ENCODE results near the gene SHCBP1L.
A peak's percentile ranks its signal among the peaks of the same experiment; 100 is the strongest.

The SHCBP1L gene

DNA sequence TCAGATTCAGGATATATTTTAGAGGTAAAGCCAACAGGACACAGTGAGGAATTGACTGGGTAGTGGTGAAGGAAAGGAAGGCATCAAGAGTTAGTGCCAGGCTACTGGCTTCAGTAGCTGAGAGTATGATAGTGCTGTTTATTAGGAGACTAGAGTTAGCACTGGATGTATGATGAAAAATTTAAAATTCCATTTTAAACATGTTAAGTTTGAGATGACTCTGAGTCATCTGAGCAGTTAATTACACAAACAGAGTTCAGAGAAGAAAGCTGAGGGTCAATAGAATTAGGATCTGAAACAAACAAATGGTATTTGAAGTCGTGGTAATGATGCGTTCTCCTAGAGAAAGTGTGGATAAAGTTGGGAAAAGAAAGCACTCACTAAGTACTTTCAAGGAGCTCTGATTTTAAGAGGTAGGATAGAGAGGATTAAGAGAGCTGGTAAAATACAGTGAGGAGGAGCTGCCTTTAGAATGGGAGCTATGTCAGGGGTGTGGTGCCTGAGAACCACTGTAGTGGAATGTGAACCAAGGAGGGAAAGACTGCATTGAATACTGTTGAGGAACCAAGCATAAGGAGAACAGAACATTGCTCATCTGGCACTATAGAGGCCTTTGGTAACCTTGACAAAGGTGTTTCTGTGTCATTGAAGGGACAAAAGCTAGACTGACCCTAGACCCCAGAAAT is 21.7 kb upstream of the SHCBP1L start:
- H3K9me3 Mint-ChIP-seq, result no peaks in the 10 kb centered on the region
- no peak overlapping the region for H3K4me3 Mint-ChIP-seq
- H3K4me1 Mint-ChIP-seq (ENCODE audit: low read depth), result no peaks in the 10 kb centered on the region
- intact Hi-C loops (cut with micrococcal nuclease), result no loop called here
- H3K36me3 Mint-ChIP-seq (ENCODE audit: low read depth), result no peaks in the 10 kb centered on the region
- no peaks in the 10 kb centered on the region for H3K27me3 Mint-ChIP-seq
- H3K27ac Mint-ChIP-seq, result no peak overlapping the region

DNA sequence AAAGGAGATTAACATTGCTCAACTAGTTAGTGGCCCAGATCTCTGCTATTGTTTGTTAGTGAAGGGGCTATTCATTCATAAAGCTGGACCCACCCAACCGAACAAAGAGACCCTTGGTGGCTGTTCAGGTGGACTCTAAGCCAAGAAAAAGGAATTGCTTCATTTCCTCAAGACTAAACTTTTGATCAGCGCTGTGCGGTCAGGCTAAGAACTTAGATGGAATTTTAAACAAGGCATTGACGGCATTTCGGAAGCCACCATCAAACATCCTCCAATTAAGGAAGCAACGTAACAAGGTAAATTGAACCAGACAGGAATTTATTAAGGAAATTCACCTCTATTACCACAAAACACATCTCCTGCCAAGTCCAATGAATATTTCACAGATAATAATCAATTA is 19.9 kb upstream of the SHCBP1L start:
- intact Hi-C loops (cut with micrococcal nuclease), result no loop called here
- Mint-ChIP-seq H3K27ac (no peak overlapping the region), H3K36me3 (ENCODE audit: low read depth) (no peaks in the 10 kb centered on the region), H3K27me3 (peaks cover 2% of the 10 kb centered on the region), H3K4me1 (ENCODE audit: low read depth) (no peaks in the 10 kb centered on the region), H3K9me3 (no peaks in the 10 kb centered on the region), H3K4me3 (no peak overlapping the region)

DNA sequence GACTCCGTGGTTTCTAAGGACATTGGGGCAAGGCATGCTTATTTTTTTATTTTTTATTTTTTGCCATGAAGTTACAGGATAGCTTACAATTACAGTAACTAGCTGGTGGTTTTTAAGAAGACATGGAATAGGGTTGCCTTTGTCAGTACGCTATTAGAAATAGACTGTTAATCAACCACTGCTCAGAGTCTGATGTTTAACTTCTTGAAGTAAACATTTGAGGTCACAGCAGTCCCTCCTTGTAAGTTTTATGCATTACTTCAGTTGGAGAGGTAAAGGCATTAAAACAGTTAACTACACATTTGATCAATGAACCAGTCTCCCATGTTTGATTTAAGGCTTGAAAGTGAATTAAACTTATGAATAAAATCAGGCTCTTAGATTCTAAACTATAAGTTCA is 19.3 kb upstream of the SHCBP1L start:
- Mint-ChIP-seq H3K36me3 (ENCODE audit: low read depth) (no peaks in the 10 kb centered on the region), H3K9me3 (no peaks in the 10 kb centered on the region), H3K27me3 (peaks cover 2% of the 10 kb centered on the region), H3K27ac (no peak overlapping the region), H3K4me3 (no peak overlapping the region), H3K4me1 (ENCODE audit: low read depth) (no peaks in the 10 kb centered on the region)
- intact Hi-C loops (cut with micrococcal nuclease), result no loop called here

DNA sequence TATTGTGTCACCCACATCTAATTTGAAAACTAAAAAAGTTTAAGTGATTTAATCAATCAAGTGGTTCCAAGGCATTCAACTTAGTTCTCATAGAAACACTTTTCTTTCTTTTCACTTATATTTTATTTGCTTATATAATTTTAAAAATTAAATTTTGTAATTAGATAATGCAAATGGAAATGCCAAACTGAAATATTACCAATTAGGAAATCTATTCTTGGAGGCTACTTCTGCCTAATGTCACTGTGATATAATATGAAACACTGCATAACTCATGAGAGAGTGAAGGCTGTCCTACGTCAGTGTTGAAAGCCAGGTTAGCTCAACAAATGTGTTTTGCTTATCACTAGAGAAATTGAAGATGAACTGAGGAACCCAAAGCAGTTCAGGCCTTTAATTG is 18.3 kb upstream of the SHCBP1L start:
- peaks cover 2% of the 10 kb centered on the region for H3K27me3 Mint-ChIP-seq
- no peaks in the 10 kb centered on the region for H3K9me3 Mint-ChIP-seq
- intact Hi-C loops (cut with micrococcal nuclease), result no loop called here
- H3K36me3 Mint-ChIP-seq (ENCODE audit: low read depth), result no peaks in the 10 kb centered on the region
- H3K27ac Mint-ChIP-seq, result no peak overlapping the region
- H3K4me1 Mint-ChIP-seq (ENCODE audit: low read depth), result no peaks in the 10 kb centered on the region
- no peak overlapping the region for H3K4me3 Mint-ChIP-seq

DNA sequence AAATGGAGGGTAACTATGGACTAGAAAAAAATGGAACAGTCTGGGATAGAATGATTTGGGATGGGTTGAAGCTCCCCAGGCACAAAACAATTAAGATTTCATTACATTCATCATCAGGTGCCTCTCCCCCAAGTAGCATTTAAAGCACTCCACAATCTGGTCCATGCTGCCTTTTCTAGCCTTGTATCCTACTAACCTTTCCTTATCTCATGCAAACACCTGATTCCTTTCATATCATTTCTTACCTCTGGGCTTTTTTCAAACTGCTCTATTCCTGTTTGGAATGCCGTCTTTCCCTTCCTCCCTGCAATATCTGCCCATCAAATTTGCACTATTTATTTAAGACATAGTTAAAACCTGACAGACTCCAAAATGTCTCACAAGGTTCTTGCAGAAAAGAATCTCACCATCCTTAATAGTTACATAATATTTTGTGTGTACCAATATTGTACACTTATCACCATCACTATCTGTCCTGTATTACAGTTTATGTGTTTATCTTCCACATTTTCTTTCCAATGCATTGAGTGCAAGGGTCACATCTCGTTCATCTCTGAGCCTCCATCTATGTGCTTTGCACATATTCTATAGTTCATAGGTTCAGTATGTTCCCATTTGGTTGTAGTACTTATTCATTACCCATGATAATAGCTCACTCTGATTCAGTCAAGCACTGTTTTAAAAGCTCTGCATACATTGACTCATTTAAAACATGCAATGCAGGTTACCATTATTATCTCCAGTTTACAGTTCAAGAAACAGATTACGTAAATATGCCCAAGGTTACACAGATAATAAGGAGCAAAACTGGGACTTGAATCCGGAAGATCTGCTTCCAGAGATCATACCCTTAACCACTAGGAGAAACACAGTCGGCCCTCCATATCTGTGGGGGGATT is 16.1 kb upstream of the SHCBP1L start:
- no peaks in the 10 kb centered on the region for H3K4me1 Mint-ChIP-seq (ENCODE audit: low read depth)
- peaks cover 5% of the 10 kb centered on the region for H3K27me3 Mint-ChIP-seq
- no peaks in the 10 kb centered on the region for H3K9me3 Mint-ChIP-seq
- intact Hi-C loops (cut with micrococcal nuclease), result loop anchor here (10.0 kb wide), 2 partner anchors 576 to 716 kb away; no protein-coding TSS in a partner anchor
- no peak overlapping the region for H3K4me3 Mint-ChIP-seq
- H3K27ac Mint-ChIP-seq, result no peak overlapping the region
- no peaks in the 10 kb centered on the region for H3K36me3 Mint-ChIP-seq (ENCODE audit: low read depth)

DNA sequence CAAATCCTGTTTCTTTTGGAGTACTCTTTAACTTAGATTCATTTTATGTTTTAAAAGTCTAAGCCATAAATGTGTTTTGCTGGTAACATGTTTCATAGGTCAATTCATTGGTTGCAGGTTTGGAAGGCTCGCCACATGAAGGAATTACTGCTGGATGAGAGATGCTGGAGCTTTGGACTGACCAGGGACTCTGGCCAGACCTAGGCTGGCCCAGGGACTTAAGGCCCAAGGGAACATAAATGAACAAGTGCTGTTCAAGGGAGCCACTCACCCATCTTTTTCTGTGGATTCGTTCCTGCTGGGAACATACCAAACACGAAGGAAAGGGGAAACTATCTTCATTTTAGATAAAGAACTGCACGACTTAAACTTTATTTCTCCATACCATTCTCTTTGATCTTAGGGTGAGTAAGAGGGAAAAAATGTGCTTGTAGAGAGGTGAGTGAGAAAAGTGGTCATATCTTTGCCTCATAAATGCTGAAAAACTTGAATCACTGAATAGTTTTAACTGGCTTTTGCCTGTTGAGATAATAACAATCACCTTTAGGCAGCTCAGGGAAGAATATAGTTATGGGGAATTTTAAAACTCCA is 15.3 kb upstream of the SHCBP1L start:
- H3K9me3 Mint-ChIP-seq, result no peaks in the 10 kb centered on the region
- H3K27me3 Mint-ChIP-seq, result peaks cover 5% of the 10 kb centered on the region
- H3K4me1 Mint-ChIP-seq (ENCODE audit: low read depth), result no peaks in the 10 kb centered on the region
- H3K27ac Mint-ChIP-seq, result no peak overlapping the region
- H3K36me3 Mint-ChIP-seq (ENCODE audit: low read depth), result no peaks in the 10 kb centered on the region
- H3K4me3 Mint-ChIP-seq, result no peak overlapping the region
- intact Hi-C loops (cut with micrococcal nuclease), result loop anchor here (10.0 kb wide), 2 partner anchors 577 to 717 kb away; no protein-coding TSS in a partner anchor

DNA sequence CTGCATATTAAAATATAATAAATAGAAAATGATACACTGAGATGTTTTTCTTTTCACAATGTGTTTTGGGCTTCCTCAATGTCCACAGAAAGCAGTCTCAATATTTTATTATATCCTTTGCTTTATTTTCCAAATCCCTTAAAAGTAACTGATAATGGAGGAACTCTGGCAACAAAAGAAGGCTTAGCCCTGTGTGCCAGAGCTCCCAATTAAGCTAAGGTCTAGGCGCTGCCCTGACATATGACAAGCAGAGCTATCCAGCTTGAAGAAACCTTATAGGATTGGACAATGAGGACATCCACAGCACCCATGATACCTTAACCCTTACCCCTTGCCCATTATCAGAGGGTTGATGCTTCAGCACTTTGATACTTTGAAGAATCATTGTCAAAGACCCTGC is 12.9 kb upstream of the SHCBP1L start:
- Mint-ChIP-seq H3K36me3 (ENCODE audit: low read depth) (no peaks in the 10 kb centered on the region), H3K27me3 (peaks cover 5% of the 10 kb centered on the region)
- intact Hi-C loops (cut with micrococcal nuclease), result loop anchor here (10.0 kb wide), 2 partner anchors 579 to 719 kb away; no protein-coding TSS in a partner anchor

DNA sequence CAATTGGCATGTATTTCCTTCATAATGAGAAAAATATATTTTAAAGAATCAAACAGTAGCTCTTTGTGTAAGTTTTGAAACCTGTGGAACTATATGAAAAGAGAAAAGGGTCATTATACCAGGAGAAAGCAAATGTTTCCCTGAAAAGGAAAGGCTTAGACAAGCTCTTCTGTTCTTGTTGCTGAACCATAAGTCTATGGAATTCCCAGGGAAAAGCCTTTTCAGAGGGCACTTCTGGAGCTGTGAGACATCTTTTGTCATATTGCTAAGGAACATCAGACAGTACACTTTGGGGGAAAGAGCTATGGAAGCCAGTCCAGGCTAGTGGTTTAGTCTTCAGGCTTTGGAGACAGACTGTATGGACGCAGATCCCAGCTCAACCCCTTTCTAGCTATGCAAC is 12.1 kb upstream of the SHCBP1L start:
- Mint-ChIP-seq H3K4me3 (no peak overlapping the region), H3K36me3 (ENCODE audit: low read depth) (no peaks in the 10 kb centered on the region), H3K27me3 (peaks cover 6% of the 10 kb centered on the region), H3K4me1 (ENCODE audit: low read depth) (peaks cover 6% of the 10 kb centered on the region), H3K27ac (no peak overlapping the region), H3K9me3 (no peaks in the 10 kb centered on the region)
- intact Hi-C loops (cut with micrococcal nuclease), result loop anchor here (10.0 kb wide), 2 partner anchors 580 to 720 kb away; no protein-coding TSS in a partner anchor

More for the DNA sequence above, 12.9 kb upstream of the SHCBP1L start:
- Mint-ChIP-seq H3K4me1 (ENCODE audit: low read depth) (peaks cover 6% of the 10 kb centered on the region), H3K27ac (no peak overlapping the region), H3K9me3 (no peaks in the 10 kb centered on the region), H3K4me3 (no peak overlapping the region)

DNA sequence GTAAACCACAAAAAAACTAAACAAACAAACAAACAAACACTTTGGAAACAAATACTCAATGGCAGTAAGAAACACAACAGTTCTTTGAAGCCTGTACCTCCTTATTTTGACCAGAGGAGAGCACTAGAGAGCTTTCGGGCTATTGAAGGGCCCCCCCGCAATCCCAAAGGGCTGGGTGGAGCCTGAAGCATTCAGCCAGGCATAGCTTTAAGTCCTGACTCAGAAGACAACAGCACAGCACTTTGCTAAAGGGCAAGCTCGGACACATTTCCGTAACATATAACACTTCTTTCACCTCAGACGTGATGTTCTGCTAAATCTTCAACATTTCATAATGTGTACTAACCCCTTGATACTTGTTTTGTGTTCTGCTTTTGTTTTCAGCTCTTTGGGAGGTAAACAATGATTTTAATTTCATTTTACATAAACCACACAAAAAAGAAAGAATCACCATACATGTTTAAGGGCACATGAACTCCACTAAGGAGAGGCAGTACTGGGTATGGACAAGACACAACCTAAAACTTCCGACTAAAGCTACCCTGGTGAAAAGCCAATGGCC is 9.7 kb upstream of the SHCBP1L start:
- peaks cover 6% of the 10 kb centered on the region for H3K4me1 Mint-ChIP-seq (ENCODE audit: low read depth)
- H3K4me3 Mint-ChIP-seq, result peak overlapping the region; percentile 26
- intact Hi-C loops (cut with micrococcal nuclease), result loop anchor here (1.0 to 10.0 kb wide), 4 partner anchors 270 to 722 kb away; no protein-coding TSS in a partner anchor
- H3K27ac Mint-ChIP-seq, result peak overlapping the region; percentile 34
- peaks cover 7% of the 10 kb centered on the region for H3K27me3 Mint-ChIP-seq
- H3K36me3 Mint-ChIP-seq (ENCODE audit: low read depth), result no peaks in the 10 kb centered on the region
- H3K9me3 Mint-ChIP-seq, result peaks cover 9% of the 10 kb centered on the region

DNA sequence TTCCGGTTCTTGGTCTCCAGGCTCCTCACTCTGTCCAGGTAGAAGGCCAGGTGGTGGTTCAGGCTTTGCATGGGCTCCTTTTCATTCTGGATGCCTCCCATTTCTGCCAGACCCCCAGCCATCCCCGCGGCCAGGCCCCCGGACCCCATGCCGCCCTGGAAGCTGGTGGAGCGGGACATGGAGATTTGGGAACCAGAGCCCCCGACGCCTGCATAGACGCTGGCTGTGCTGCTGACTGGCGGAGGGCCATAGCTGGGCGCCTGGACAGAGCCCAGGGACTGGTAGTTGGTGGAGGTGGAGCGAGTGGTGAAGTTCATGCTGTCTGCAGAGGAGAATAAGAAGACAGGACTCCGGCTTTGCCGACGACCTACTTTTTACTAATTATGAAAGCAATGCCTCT is 7.1 kb upstream of the SHCBP1L start:
- intact Hi-C loops (cut with micrococcal nuclease), result loop anchor here (10.0 kb wide), 2 partner anchors 585 to 725 kb away; no protein-coding TSS in a partner anchor
- H3K27ac Mint-ChIP-seq, result no peak overlapping the region

DNA sequence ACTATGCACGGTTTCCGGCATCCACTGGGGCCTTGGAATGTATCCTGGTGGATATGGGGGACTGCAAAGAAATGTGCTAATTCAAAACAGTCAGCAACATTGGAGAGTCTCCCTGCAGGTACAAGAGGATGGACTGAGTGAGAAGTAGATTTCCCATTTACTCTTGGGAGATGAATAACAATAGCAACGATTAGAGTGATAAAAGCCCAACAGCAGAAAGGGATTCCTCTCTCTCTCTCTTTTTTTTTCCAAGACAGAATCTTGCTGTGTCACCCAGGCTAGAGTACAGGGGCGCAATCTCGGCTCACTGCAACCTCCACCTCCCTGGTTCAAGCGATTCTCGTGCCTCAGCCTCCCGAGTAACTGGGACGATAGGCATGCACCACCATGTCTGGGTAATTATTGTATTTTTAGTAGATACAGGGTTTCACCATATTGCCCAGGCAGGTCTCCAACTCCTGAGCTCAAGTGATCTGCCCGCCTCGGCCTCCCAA is 5.0 kb upstream of the SHCBP1L start:
- no peaks in the 10 kb centered on the region for H3K36me3 Mint-ChIP-seq (ENCODE audit: low read depth)
- intact Hi-C loops (cut with micrococcal nuclease), result no loop called here
- H3K27ac Mint-ChIP-seq, result no peak overlapping the region
- peaks cover 5% of the 10 kb centered on the region for H3K4me1 Mint-ChIP-seq (ENCODE audit: low read depth)
- H3K27me3 Mint-ChIP-seq, result peaks cover 27% of the 10 kb centered on the region
- no peak overlapping the region for H3K4me3 Mint-ChIP-seq
- peaks cover 9% of the 10 kb centered on the region for H3K9me3 Mint-ChIP-seq

More for the DNA sequence above, 7.1 kb upstream of the SHCBP1L start:
- H3K36me3 Mint-ChIP-seq (ENCODE audit: low read depth), result no peaks in the 10 kb centered on the region
- H3K27me3 Mint-ChIP-seq, result peaks cover 13% of the 10 kb centered on the region
- H3K4me1 Mint-ChIP-seq (ENCODE audit: low read depth), result peaks cover 6% of the 10 kb centered on the region
- H3K9me3 Mint-ChIP-seq, result peaks cover 9% of the 10 kb centered on the region
- H3K4me3 Mint-ChIP-seq, result no peak overlapping the region

DNA sequence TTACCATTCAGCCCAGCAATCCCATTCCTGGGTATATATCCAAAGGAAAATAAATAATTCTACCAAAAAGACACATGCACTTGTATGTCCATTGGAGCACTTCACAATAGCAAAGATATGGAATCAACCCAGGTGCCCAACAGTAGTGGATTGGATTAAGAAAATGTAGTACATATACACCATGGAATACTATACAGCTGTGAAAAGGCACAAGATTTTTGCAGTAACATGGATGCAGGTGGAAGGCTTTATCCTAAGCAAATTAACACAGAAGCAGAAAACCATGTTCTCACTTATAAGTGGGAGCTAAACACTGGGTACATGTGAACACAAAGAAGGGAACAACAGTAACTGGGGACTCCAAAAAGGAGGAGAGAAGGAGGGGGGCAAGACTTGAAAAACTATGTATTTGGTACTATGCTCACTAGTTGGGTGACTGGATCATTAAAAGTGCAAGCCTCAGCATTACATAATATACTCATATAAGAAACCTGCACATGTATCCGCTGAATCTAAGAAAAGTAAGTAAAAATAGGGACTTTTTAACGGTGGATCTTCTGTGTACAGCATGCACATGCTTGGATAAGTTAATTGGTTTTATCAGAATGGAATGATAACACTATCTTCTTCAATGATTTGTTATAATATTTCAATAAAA is 3.9 kb upstream of the SHCBP1L start:
- Mint-ChIP-seq H3K27ac (no peak overlapping the region), H3K4me3 (no peak overlapping the region), H3K9me3 (peaks cover 9% of the 10 kb centered on the region), H3K4me1 (ENCODE audit: low read depth) (peaks cover 7% of the 10 kb centered on the region), H3K27me3 (peaks cover 37% of the 10 kb centered on the region), H3K36me3 (ENCODE audit: low read depth) (no peaks in the 10 kb centered on the region)
- intact Hi-C loops (cut with micrococcal nuclease), result no loop called here
